Bronchial epithelial cell (primary cell): ENCODE data around the gene POSTN. TPM values are rescaled to one million over a fixed set of nuclear protein-coding genes. Genes with fewer than 3 reads are reported as not detected.
A peak's percentile ranks its signal among the peaks of the same experiment; 100 is the strongest.

Experiments
- DNase-seq: peaks from one replicate; pipeline ENCODE4 v3.0.0-alpha.2; 2010; ENCODE audit warnings: low read depth
- FAIRE-seq: peaks from 2 replicates; lab custom pipeline; 2011; peaks lifted over from hg19 to GRCh38; lab: Jason Lieb, UNC
- H3K27me3 ChIP-seq: 2 replicates; pipeline ENCODE4 v1.5.1; 2011; ENCODE audit warnings: low read length; ENCODE audit not compliant: control insufficient read depth, insufficient read depth
- H3K36me3 ChIP-seq: 2 replicates; pipeline ENCODE4 v1.5.1; 2011; ENCODE audit warnings: low read length; ENCODE audit not compliant: control insufficient read depth, insufficient read depth
- H3K4me3 ChIP-seq: 2 replicates; pipeline ENCODE4 v1.5.1; 2011; ENCODE audit warnings: mild to moderate bottlenecking, low read depth, low read length, control low read depth
- total RNA-seq: library from RNA; depleted of rRNA; stranded (reverse); fragments of >200 nt; gene quantifications from 2 replicates; pipeline ENCODE4 v1.2.1, GENCODE V29; 2014
- TF ChIP-seq, protein P1 (sequence below): IDR thresholded peaks from 2 replicates; pipeline ENCODE4 v1.5.1; 2011; ENCODE audit warnings: mild to moderate bottlenecking, moderate library complexity, low read length, control low read depth, inconsistent platforms; ENCODE audit not compliant: insufficient read depth, severe bottlenecking

POSTN gene
- total RNA-seq, 1 donor from 2014 or later: 2.1 TPM

DNA sequence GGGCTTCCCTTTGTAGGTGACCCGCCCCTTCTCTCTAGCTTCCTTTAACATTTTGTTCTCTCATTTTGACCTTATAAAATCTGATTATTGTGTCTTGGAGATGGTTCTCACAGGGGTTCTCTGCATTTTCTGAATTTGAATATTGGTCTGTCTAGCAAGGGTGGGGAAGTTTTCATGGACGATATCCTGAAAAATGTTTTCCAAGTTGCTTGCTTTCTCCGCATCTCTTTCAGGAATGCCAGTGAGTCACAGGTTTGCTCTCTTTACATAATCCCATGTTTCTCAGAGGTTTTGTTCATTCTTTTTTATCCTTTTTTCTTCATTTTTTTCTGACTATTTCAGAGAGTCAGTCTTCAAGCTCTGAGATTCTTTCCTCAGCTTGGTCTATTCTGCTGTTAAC is 53.6 kb downstream of the POSTN start:
- no peaks in the 10 kb centered on the region for H3K27me3 ChIP-seq
- H3K4me3 ChIP-seq: no peak overlapping the region
- no peak for FAIRE-seq
- TF ChIP-seq, protein P1, sequence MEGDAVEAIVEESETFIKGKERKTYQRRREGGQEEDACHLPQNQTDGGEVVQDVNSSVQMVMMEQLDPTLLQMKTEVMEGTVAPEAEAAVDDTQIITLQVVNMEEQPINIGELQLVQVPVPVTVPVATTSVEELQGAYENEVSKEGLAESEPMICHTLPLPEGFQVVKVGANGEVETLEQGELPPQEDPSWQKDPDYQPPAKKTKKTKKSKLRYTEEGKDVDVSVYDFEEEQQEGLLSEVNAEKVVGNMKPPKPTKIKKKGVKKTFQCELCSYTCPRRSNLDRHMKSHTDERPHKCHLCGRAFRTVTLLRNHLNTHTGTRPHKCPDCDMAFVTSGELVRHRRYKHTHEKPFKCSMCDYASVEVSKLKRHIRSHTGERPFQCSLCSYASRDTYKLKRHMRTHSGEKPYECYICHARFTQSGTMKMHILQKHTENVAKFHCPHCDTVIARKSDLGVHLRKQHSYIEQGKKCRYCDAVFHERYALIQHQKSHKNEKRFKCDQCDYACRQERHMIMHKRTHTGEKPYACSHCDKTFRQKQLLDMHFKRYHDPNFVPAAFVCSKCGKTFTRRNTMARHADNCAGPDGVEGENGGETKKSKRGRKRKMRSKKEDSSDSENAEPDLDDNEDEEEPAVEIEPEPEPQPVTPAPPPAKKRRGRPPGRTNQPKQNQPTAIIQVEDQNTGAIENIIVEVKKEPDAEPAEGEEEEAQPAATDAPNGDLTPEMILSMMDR: no peak
- no peak for DNase-seq
- no peaks in the 10 kb centered on the region for H3K36me3 ChIP-seq

DNA sequence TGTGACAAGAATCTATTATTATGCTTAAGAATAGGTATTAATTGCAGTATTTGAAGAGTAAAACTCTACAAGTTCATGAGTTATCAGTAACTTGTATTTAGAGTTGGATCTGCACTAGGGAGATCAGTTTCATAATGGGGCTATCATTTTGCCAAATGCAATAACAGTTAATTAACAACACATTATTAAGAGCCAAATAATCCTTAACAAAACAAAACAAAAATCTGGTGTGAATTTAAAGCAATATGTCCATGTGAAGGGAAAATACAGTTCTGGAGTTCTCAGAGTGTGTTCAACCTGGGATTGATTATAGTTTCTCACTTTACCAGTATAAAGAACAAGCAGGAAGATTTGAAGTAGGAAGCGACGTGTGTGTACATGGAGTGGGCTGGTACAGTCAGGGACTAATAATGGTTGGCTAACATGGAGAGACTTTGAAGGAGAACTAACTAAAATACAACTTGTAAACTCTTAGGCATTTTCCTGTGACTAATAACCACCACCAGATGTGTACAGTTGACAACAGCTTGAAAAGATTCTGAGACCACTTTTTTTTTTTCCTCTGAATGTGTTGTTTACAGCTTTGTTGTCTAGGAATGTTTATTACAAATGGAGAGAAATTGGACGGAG is 58.5 kb downstream of the POSTN start:
- DNase-seq: peak; percentile 79
- TF ChIP-seq, protein P1: no peak
- Histone ChIP-seq H3K27me3 (no peaks in the 10 kb centered on the region), H3K36me3 (no peaks in the 10 kb centered on the region), H3K4me3 (no peak overlapping the region)
- FAIRE-seq: no peak

DNA sequence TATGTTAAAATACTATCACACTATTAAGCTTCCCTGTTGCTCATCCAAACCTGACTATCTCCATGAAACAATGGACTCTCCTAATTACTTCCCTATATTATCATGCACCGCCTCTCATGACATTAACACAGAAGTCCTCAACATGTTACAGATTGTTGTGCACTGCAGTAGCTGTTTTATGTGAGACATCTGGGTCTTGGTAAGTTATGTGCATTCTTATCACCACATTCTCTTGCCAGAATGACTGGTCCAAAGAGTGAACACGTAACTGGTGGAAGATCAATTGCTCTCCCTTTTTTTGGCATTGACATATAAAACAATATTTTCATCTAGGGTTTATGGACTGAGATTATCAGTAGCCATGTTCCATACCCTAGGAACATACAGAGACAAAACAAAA is 59.4 kb downstream of the POSTN start:
- H3K4me3 ChIP-seq: no peak overlapping the region
- H3K27me3 ChIP-seq: no peaks in the 10 kb centered on the region
- TF ChIP-seq, protein P1: no peak
- H3K36me3 ChIP-seq: no peaks in the 10 kb centered on the region
- no peak for DNase-seq
- FAIRE-seq: no peak

DNA sequence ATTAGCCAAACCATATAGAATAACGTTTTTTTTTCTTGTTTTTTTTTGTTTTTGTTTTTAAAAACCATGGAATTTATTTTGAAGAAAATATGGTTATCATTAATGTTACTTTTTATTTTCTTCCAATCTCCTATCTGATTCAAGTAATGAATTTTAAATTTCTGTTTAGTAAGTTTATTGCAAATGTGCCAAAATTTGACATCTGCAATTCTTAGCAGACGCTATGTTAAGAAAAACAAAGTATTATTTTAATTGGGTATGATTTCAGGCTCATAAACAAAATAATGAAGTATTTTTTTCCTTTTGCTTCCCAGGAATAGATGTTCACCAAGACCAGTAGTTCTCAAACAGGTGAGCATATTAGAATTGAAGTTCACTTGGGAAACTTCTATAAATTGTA is 63.1 kb downstream of the POSTN start:
- H3K36me3 ChIP-seq: no peaks in the 10 kb centered on the region
- H3K4me3 ChIP-seq: no peak overlapping the region
- H3K27me3 ChIP-seq: no peaks in the 10 kb centered on the region
- DNase-seq: no peak
- no peak for FAIRE-seq
- TF ChIP-seq, protein P1: no peak

DNA sequence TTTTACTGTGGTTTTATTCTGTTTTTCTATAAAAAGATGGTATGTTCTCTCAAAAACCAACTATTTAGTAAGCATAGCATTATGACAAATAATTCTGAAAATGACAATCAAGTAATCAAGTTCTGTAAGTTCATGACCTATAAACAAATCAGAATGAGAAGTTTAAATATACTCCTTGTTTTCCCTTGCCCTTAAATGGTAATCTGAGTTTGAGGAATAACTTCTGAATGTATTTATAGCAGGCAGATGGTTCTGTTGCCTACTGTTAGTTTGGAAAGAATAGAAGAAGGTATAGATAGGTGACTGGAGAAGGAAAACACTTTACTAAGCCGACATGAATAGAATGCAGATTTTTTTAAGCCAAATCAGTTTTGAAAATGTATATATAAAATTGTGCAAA is 63.9 kb downstream of the POSTN start:
- FAIRE-seq (no peak), DNase-seq (no peak)
- H3K27me3 ChIP-seq: no peaks in the 10 kb centered on the region
- no peak overlapping the region for H3K4me3 ChIP-seq
- H3K36me3 ChIP-seq: no peaks in the 10 kb centered on the region
- TF ChIP-seq, protein P1: no peak

DNA sequence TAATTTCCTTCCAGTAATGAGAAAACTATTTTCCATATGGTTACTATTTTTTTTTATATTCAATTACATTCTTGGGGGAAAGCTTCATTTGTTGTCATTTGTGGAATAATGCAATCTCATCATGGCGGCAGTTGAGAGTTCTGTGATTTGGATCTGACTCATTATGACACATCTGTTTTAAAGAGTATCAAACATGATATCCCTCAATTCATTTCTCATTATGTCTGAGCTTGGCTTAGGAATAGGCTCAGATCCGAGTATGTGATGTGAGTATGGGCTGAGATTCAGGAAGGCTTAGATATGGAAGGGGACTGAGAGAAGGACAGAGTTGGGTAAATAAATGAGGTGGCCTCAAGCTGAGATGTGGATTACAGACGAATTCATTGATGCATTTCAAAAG is 64.4 kb downstream of the POSTN start:
- H3K27me3 ChIP-seq: no peaks in the 10 kb centered on the region
- TF ChIP-seq, protein P1: no peak
- DNase-seq (peak; percentile 87), FAIRE-seq (no peak)
- no peaks in the 10 kb centered on the region for H3K36me3 ChIP-seq
- no peak overlapping the region for H3K4me3 ChIP-seq
